PFSK-1 (cell line): Measurements from ENCODE around the gene XCL2.

Experiments used
- POLR2AphosphoS5 ChIP-seq: IDR thresholded peaks from 2 replicates; pipeline ENCODE4 v1.6.1; 2012; ENCODE audit warnings: low read depth, mild to moderate bottlenecking, control low read depth, low read length, moderate library complexity
- SIN3A ChIP-seq: IDR thresholded peaks from 2 replicates; pipeline ENCODE4 v1.6.1; 2012; ENCODE audit warnings: mild to moderate bottlenecking, low read length, moderate library complexity, borderline replicate concordance; ENCODE audit not compliant: insufficient read depth

GRCh38 chr1:168567007-168567406 is 23.2 kb upstream of the XCL2 start:
- TF ChIP-seq POLR2AphosphoS5 (no peak), SIN3A (no peak)
